ENCODE results near the gene CDK6. TPM values are rescaled to one million over a fixed set of nuclear protein-coding genes. Genes with fewer than 3 reads are reported as not detected.

Gene CDK6
- total and polyA plus RNA-seq, 9 of the 15 experiments (the other 6 are each of a cell fraction or from before 2014, with no cell fraction given): 7.6 to 109 (median 44.4) TPM

GRCh38 chr7:92809760-92810573 lies 26.4 kb downstream of the CDK6 start (continued):
- TF ChIP-seq TEAD2 (tag; IDR thresholded peaks at IDR 0.05) (0 out of 2 replicates have a peak, but pooled peaks have one; percentile 11), RBM39 (optimal IDR thresholded peaks at IDR 0.05; ENCODE audit: low read depth, low read length) (no peak), ZNF384 (IDR thresholded peaks at IDR 0.05; ENCODE audit: low read depth, low read length) (no peak), HSF4 (CRISPR knock-in tag; IDR thresholded peaks at IDR 0.05; ENCODE audit: borderline replicate concordance) (peak; percentile 68; the same call in 1 of the 2 replicates), ZFPM2 (CRISPR knock-in tag; IDR thresholded peaks at IDR 0.05) (no peak), MEF2D (tag; conservative IDR thresholded peaks at IDR 0.05; ENCODE audit: low read depth) (peak; percentile 82), RAD51 (IDR thresholded peaks at IDR 0.05; ENCODE audit: borderline replicate concordance, low read depth) (no peak), KAT2B (IDR thresholded peaks at IDR 0.05; ENCODE audit: low read depth, low read length) (no peak), HLTF (IDR thresholded peaks at IDR 0.05) (no peak), ZNF253 (CRISPR knock-in tag; conservative IDR thresholded peaks at IDR 0.05) (no peak), HDAC3 (IDR thresholded peaks at IDR 0.05; ENCODE audit: borderline replicate concordance, partially characterized antibody) (peak; percentile 68), MAX (CRISPR knock-in tag; IDR thresholded peaks at IDR 0.05) (peak; percentile 69; the same call in 1 of the 2 replicates), ETV1 (tag; conservative IDR thresholded peaks at IDR 0.05; ENCODE audit: low read depth) (peak; percentile 86), SMARCA5 (IDR thresholded peaks at IDR 0.05) (no peak; the same call in 1 of the 2 replicates), ZNF778 (CRISPR knock-in tag; IDR thresholded peaks at IDR 0.05) (no peak), POLR2B (IDR thresholded peaks at IDR 0.05; ENCODE audit: low read depth, partially characterized antibody) (no peak), GATAD2A (IDR thresholded peaks at IDR 0.05) (peak; percentile 86; the same call in 1 of the 2 replicates), KLF13 (tag; IDR thresholded peaks at IDR 0.05; ENCODE audit: borderline replicate concordance, low read depth) (peak; percentile 20; the same call in 1 of the 2 replicates), MYC (IDR thresholded peaks at IDR 0.05; ENCODE audit: low read depth, low read length) (peak; percentile 65), MYC (CRISPR knock-in tag; IDR thresholded peaks at IDR 0.05; ENCODE audit: borderline replicate concordance, low read depth) (no peak), ZFP36 (IDR thresholded peaks at IDR 0.05; ENCODE audit: low read depth, low read length, partially characterized antibody) (no peak)
- TF ChIP-seq, protein P1, sequence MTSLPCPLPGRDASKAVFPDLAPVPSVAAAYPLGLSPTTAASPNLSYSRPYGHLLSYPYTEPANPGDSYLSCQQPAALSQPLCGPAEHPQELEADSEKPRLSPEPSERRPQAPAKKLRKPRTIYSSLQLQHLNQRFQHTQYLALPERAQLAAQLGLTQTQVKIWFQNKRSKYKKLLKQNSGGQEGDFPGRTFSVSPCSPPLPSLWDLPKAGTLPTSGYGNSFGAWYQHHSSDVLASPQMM (CRISPR knock-in tag; IDR thresholded peaks at IDR 0.05): no peak
- TF ChIP-seq, protein P2, sequence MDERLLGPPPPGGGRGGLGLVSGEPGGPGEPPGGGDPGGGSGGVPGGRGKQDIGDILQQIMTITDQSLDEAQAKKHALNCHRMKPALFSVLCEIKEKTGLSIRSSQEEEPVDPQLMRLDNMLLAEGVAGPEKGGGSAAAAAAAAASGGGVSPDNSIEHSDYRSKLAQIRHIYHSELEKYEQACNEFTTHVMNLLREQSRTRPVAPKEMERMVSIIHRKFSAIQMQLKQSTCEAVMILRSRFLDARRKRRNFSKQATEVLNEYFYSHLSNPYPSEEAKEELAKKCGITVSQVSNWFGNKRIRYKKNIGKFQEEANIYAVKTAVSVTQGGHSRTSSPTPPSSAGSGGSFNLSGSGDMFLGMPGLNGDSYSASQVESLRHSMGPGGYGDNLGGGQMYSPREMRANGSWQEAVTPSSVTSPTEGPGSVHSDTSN (CRISPR knock-in tag; IDR thresholded peaks at IDR 0.05; ENCODE audit: low read depth): no peak
- TF ChIP-seq, protein P2 (tag; conservative IDR thresholded peaks at IDR 0.05; ENCODE audit: low read depth): peak; percentile 19; the same call in 1 of the 2 replicates
- TF ChIP-seq, protein P3, sequence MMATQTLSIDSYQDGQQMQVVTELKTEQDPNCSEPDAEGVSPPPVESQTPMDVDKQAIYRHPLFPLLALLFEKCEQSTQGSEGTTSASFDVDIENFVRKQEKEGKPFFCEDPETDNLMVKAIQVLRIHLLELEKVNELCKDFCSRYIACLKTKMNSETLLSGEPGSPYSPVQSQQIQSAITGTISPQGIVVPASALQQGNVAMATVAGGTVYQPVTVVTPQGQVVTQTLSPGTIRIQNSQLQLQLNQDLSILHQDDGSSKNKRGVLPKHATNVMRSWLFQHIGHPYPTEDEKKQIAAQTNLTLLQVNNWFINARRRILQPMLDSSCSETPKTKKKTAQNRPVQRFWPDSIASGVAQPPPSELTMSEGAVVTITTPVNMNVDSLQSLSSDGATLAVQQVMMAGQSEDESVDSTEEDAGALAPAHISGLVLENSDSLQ (IDR thresholded peaks at IDR 0.05): peak; percentile 34

Measured in K562 (cell line).